ENCODE measurements around the gene KCNQ2. TPM values are rescaled to one million over a fixed set of nuclear protein-coding genes. Genes with fewer than 3 reads are reported as not detected.

KCNQ2 gene
- total and polyA plus RNA-seq, 10 of the 15 experiments (the other 5 are each of a cell fraction or from before 2014, with no cell fraction given) = 0.06 to 0.49 (median 0.26) TPM; not detected in 7

DNA sequence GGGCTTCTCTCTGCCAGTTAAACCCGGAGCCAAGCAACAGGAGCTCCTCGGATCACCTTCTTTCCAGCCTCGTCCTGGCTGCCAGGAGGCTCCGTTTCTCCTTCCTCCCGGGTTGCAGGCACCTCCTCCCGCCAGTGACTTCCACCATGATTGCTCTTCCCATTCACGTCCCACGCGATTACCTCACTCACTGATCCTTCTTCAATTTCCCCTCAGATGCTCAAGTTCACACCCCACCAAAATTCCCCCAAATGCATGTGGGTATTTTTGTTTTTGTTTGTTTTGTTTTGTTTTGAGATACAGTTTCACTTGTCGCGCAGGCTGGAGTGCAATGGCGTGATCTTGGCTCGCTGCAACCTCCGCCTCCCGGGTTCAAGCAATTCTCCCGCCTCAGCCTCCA is 25.1 kb downstream of the KCNQ2 start:
- FAIRE-seq = no peak

DNA sequence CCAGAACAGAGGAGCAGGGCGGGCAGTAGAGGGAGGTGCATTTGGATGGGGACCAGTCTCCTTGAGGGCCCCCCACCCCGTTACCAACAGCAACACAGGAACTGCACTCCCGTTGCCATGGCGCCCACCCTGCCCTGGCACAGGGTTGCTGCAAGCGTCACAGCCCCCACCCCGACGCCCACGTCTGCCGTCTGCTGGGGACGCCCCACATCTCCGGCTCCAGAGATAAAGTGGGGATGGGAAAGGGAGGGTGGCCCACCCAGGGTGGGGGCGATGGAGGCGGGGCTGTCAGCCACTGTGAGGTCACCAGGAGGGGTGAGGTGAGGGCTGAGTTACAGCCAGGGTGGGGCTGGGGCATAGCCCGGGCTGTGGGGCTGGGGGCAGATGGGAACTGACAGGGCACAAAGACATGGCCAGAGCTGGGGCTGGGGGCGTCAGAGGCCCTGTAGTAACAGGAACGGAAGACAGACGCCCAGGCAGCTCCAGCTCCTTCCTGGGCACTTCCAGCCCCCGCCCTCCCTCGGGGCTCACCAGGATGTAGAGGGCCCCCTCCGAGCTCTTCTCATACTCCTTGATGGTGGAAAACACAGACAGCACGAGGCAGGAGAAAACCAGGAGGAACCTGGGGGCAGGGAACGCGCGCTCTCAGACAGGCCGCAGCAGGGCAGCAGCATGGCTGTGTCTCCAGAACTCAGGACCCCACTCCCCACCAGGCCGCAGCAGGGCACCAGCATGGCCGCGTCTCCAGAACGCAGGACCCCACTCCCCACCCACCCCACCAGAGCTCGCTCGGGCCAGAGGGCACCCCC is 26.0 kb downstream of the KCNQ2 start:
- TF ChIP-seq, protein P1, sequence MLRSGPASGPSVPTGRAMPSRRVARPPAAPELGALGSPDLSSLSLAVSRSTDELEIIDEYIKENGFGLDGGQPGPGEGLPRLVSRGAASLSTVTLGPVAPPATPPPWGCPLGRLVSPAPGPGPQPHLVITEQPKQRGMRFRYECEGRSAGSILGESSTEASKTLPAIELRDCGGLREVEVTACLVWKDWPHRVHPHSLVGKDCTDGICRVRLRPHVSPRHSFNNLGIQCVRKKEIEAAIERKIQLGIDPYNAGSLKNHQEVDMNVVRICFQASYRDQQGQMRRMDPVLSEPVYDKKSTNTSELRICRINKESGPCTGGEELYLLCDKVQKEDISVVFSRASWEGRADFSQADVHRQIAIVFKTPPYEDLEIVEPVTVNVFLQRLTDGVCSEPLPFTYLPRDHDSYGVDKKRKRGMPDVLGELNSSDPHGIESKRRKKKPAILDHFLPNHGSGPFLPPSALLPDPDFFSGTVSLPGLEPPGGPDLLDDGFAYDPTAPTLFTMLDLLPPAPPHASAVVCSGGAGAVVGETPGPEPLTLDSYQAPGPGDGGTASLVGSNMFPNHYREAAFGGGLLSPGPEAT (IDR thresholded peaks at IDR 0.05; ENCODE audit: low read depth) = no peak
- TF ChIP-seq CHD4 (IDR thresholded peaks at IDR 0.05) (no peak), FOXK2 (IDR thresholded peaks at IDR 0.05) (no peak), NR2C1 (IDR thresholded peaks at IDR 0.05) (no peak), CBFB (IDR thresholded peaks at IDR 0.05; ENCODE audit: low read depth) (no peak), RB1 (IDR thresholded peaks at IDR 0.05; ENCODE audit: borderline replicate concordance) (no peak), ZNF274 (IDR thresholded peaks at IDR 0.05; ENCODE audit: insufficient read depth, insufficient read length) (no peak), TAF1 (IDR thresholded peaks at IDR 0.05; ENCODE audit: borderline replicate concordance, low read depth, low read length) (no peak), SUPT20H (IDR thresholded peaks at IDR 0.05; ENCODE audit: borderline replicate concordance, control insufficient read depth, low read depth, low read length) (no peak), YBX1 (IDR thresholded peaks at IDR 0.05) (no peak), BRCA1 (IDR thresholded peaks at IDR 0.05; ENCODE audit: low read depth, low read length) (no peak), CHD2 (IDR thresholded peaks at IDR 0.05; ENCODE audit: borderline replicate concordance, low read depth, low read length) (no peak), CHD1 (IDR thresholded peaks at IDR 0.05; ENCODE audit: low read depth, low read length) (no peak)
- H3K4me3 ChIP-seq = no peak overlapping the region
- DNase-seq (ENCODE audit: low read depth, low spot score) (no peak), ATAC-seq (no peak), FAIRE-seq (no peak)
- CTCF ChIA-PET = no interaction called here
- H3K9me3 ChIP-seq (replicated peaks; ENCODE audit: control insufficient read depth, insufficient read depth, low read length) = no peaks in the 10 kb centered on the region; the same call in 2 of the 3 replicates
- RAD21 ChIA-PET (ENCODE audit: unreplicated experiment) = no interaction called here
- H4K20me1 ChIP-seq (ENCODE audit: control insufficient read depth, insufficient read depth) = no peaks in the 10 kb centered on the region
- H3K4me2 ChIP-seq (ENCODE audit: control insufficient read depth, insufficient read depth) = no peak overlapping the region
- WGBS (ENCODE audit: insufficient coverage, insufficient replicate concordance, low lambda C conversion rate, missing lambda C conversion rate) = 31% methylated on average over 29 of the region's 31 CpGs
- no peak overlapping the region for H2AFZ ChIP-seq (ENCODE audit: control insufficient read depth, low read depth, low read length)
- in situ Hi-C loops (cut with MboI) = no loop called here
- intact Hi-C loops (cut with micrococcal nuclease; ENCODE audit: unreplicated experiment) = no loop called here
- BruUV-seq (replicated peaks) = no TSS peak
- POLR2A ChIA-PET = no interaction called here
- no peaks in the 10 kb centered on the region for H3K79me2 ChIP-seq (ENCODE audit: control insufficient read depth, insufficient read depth, low read length)
- SMC1A ChIA-PET (ENCODE audit: uncharacterized antibody, unreplicated experiment) = no interaction called here
- no peak overlapping the region for H3K9ac ChIP-seq (ENCODE audit: control insufficient read depth, insufficient read depth, low read length)
- H3K27me3 ChIP-seq (replicated peaks in 1 of 2; ENCODE audit: control insufficient read depth in 2 of 2, insufficient read depth in 2 of 2, low read length in 1 of 2) = no peaks in the 10 kb centered on the region
- peaks cover 11% of the 10 kb centered on the region for H3K4me1 ChIP-seq (ENCODE audit: control insufficient read depth, insufficient read depth, low read length)
- H3K27ac ChIP-seq (ENCODE audit: control insufficient read depth, insufficient read depth) = no peak overlapping the region
- H3K36me3 ChIP-seq (ENCODE audit: control insufficient read depth in 2 of 2, insufficient read depth in 2 of 2, low read length in 1 of 2) = no peaks in the 10 kb centered on the region

More for the DNA sequence above, 25.1 kb downstream of the KCNQ2 start:
- in situ Hi-C loops (cut with MboI) (no loop called here), intact Hi-C loops (cut with micrococcal nuclease; ENCODE audit: unreplicated experiment) (no loop called here)
- CTCF ChIA-PET = no interaction called here
- WGBS (ENCODE audit: insufficient coverage, insufficient replicate concordance, low lambda C conversion rate, missing lambda C conversion rate) = 26% methylated on average over 15 of the region's 16 CpGs
- Histone ChIP-seq H3K79me2 (ENCODE audit: control insufficient read depth, insufficient read depth, low read length) (no peaks in the 10 kb centered on the region), H4K20me1 (ENCODE audit: control insufficient read depth, insufficient read depth) (no peaks in the 10 kb centered on the region), H3K4me1 (ENCODE audit: control insufficient read depth, insufficient read depth, low read length) (0 out of 2 replicates have a peak, but pooled peaks cover 2% of the 10 kb centered on the region), H2AFZ (ENCODE audit: control insufficient read depth, low read depth, low read length) (no peak overlapping the region), H3K27ac (ENCODE audit: control insufficient read depth, insufficient read depth) (no peak overlapping the region), H3K4me3 (no peak overlapping the region), H3K4me2 (ENCODE audit: control insufficient read depth, insufficient read depth) (no peak overlapping the region), H3K36me3 (ENCODE audit: control insufficient read depth in 2 of 2, insufficient read depth in 2 of 2, low read length in 1 of 2) (no peaks in the 10 kb centered on the region), H3K9me3 (replicated peaks; ENCODE audit: control insufficient read depth, insufficient read depth, low read length) (no peaks in the 10 kb centered on the region; the same call in 2 of the 3 replicates), H3K9ac (ENCODE audit: control insufficient read depth, insufficient read depth, low read length) (no peak overlapping the region), H3K27me3 (replicated peaks in 1 of 2; ENCODE audit: control insufficient read depth in 2 of 2, insufficient read depth in 2 of 2, low read length in 1 of 2) (no peaks in the 10 kb centered on the region)
- SMC1A ChIA-PET (ENCODE audit: uncharacterized antibody, unreplicated experiment) = no interaction called here
- no TSS peak for BruUV-seq (replicated peaks)
- TF ChIP-seq TAF1 (IDR thresholded peaks at IDR 0.05; ENCODE audit: borderline replicate concordance, low read depth, low read length) = no peak
- TF ChIP-seq NR2C2 (IDR thresholded peaks at IDR 0.05; ENCODE audit: borderline replicate concordance, control insufficient read depth, insufficient read length, low read depth) = no peak
- no peak for TF ChIP-seq CREB1 (IDR thresholded peaks at IDR 0.05; ENCODE audit: low read depth)
- no peak for TF ChIP-seq STAT3 (IDR thresholded peaks at IDR 0.05; ENCODE audit: low read depth, low read length)
- POLR2A ChIA-PET = no interaction called here
- no peak for DNase-seq (ENCODE audit: low read depth, low spot score)
- RAD21 ChIA-PET (ENCODE audit: unreplicated experiment) = no interaction called here
- ATAC-seq = no peak
